ENCODE data around the gene MAG. TPM values are rescaled to one million over a fixed set of nuclear protein-coding genes. Genes with fewer than 3 reads are reported as not detected.

The MAG gene
- total and polyA plus RNA-seq, 2 of the 13 experiments (the other 11 are each of a cell fraction or from before 2014, with no cell fraction given): 0.20 to 1.3 TPM

DNA sequence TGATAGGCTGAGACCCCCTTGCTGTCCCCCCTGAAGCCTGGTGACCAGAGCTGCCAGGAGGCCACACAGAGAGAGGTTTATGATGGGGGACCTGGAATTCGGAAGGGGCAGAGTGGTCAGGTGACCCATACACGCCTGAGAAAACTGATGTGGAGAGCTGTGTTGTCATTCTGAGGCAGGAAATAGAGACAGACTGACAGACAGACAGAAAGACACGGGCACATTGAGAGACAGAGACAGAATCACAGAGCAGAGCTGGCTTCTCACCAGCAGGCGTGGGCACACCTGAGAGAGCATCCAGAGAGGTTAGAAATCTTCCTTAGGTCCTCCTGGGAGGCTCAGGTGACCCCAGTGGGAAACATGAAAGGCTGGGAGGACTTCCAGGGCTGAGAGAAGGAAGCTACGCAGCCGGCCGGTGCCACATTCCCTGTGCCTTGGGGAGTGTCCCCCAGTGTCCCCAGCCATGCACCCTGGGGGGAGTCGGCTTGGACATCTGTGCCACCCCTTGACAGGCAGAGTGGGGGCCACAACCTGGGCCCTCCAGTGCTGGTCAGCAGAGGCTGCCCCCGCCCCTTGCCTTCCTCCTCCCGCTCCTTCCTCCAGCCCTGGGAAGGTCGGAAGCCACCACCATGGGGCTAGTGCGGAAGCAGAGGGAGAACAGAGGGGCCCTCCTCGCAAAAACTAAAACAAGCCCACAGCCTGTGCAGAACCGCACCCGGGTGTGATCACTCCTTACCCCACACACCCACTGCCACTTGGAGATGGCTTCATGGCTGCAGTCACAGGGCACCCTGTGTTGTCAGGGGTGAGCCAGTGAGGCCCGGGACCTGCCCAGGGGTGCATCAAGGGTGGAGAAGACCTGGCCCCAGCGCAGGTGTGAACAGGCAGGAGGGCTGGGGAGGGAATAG lies 57.9 kb downstream of the MAG start:
- POLR2A ChIA-PET: no interaction called here
- in situ Hi-C loops (cut with HindIII; ENCODE audit: extremely low pct_ligation_motif_present, low pct_unique_long_range_greater_than_20kb): loop anchor here (5.0 kb wide), 1 partner anchor 117 kb away; no protein-coding TSS in a partner anchor
- no peak for ATAC-seq
- Histone ChIP-seq H3K36me3 (replicated peaks in 1 of 2; ENCODE audit: control insufficient read depth in 1 of 2, insufficient read depth in 2 of 2, low read length in 2 of 2) (no peaks in the 10 kb centered on the region), H3K4me2 (ENCODE audit: low read depth, low read length) (no peak overlapping the region), H3K27ac (ENCODE audit: extremely low read length, insufficient read depth, low read length) (no peak overlapping the region), H3K27me3 (ENCODE audit: control insufficient read depth in 1 of 2, insufficient read depth in 2 of 2, low read length in 2 of 2) (0 out of 5 replicates have a peak, but pooled peaks cover 0 to 1% of the 10 kb centered on the region in 2 experiments), H3K9ac (ENCODE audit: insufficient read depth, low read depth, low read length) (no peak overlapping the region), H2AFZ (ENCODE audit: low read length) (no peak overlapping the region), H3K9me3 (ENCODE audit: low read length) (no peaks in the 10 kb centered on the region), H3K4me1 (ENCODE audit: insufficient read depth, low read length) (peaks cover 61% of the 10 kb centered on the region), H3K4me3 (replicated peaks in 1 of 3; ENCODE audit: insufficient read depth in 1 of 3, low read depth in 2 of 3, low read length in 3 of 3) (no peak overlapping the region), H3K79me2 (ENCODE audit: insufficient read depth, low read length) (no peaks in the 10 kb centered on the region), H4K20me1 (ENCODE audit: insufficient read depth, low read length) (no peaks in the 10 kb centered on the region)
- no TSS peak for BruUV-seq (replicated peaks)
- 68% methylated on average over 12 of the region's 17 CpGs for WGBS (ENCODE audit: low lambda C conversion rate)
- CTCF ChIA-PET (ENCODE audit: low intra/inter-chr PET ratio, low total read pairs): no interaction called here
- TF ChIP-seq SYNCRIP (IDR thresholded peaks at IDR 0.05; ENCODE audit: insufficient read depth, low read depth, low read length): no peak
- no peak for TF ChIP-seq REL (CRISPR knock-in tag; conservative IDR thresholded peaks at IDR 0.05)
- TF ChIP-seq, protein P1, sequence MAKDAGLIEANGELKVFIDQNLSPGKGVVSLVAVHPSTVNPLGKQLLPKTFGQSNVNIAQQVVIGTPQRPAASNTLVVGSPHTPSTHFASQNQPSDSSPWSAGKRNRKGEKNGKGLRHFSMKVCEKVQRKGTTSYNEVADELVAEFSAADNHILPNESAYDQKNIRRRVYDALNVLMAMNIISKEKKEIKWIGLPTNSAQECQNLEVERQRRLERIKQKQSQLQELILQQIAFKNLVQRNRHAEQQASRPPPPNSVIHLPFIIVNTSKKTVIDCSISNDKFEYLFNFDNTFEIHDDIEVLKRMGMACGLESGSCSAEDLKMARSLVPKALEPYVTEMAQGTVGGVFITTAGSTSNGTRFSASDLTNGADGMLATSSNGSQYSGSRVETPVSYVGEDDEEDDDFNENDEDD (CRISPR knock-in tag; IDR thresholded peaks at IDR 0.05; ENCODE audit: borderline replicate concordance): no peak
- no peak for TF ChIP-seq U2AF1 (optimal IDR thresholded peaks at IDR 0.05; ENCODE audit: low read depth, low read length)
- TF ChIP-seq ZNF431 (CRISPR knock-in tag; IDR thresholded peaks at IDR 0.05; ENCODE audit: borderline replicate concordance, low read depth): no peak
- TF ChIP-seq ZNF572 (CRISPR knock-in tag; IDR thresholded peaks at IDR 0.05): no peak
- TF ChIP-seq ZNF24 (IDR thresholded peaks at IDR 0.05): no peak
- TF ChIP-seq HNRNPUL1 (IDR thresholded peaks at IDR 0.05; ENCODE audit: low read depth, low read length): no peak
- TF ChIP-seq, protein P2, sequence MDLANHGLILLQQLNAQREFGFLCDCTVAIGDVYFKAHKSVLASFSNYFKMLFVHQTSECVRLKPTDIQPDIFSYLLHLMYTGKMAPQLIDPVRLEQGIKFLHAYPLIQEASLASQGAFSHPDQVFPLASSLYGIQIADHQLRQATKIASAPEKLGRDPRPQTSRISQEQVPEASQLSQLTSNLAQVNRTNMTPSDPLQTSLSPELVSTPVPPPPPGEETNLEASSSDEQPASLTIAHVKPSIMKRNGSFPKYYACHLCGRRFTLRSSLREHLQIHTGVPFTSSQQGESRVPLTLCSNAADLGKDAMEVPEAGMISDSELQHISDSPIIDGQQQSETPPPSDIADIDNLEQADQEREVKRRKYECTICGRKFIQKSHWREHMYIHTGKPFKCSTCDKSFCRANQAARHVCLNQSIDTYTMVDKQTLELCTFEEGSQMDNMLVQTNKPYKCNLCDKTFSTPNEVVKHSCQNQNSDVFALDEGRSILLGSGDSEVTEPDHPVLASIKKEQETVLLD (CRISPR knock-in tag; IDR thresholded peaks at IDR 0.05; ENCODE audit: low read depth): no peak
- TF ChIP-seq PCBP1 (IDR thresholded peaks at IDR 0.05; ENCODE audit: borderline replicate concordance, low read depth, low read length): no peak
- FAIRE-seq: no peak
- intact Hi-C loops (cut with micrococcal nuclease; ENCODE audit: unreplicated experiment): loop anchor here (5.0 kb wide), 1 partner anchor 47 kb away; no protein-coding TSS in a partner anchor
- DNase-seq (ENCODE audit: low spot score): no peak
